Measurements from ENCODE around the gene GET4. TPM values are rescaled to one million over a fixed set of nuclear protein-coding genes. Genes with fewer than 3 reads are reported as not detected.
A peak's percentile ranks its signal among the peaks of the same experiment; 100 is the strongest.

GET4 gene
- total RNA-seq, 2 donors from 2014 or later: 45.1 to 46.0 TPM

DNA sequence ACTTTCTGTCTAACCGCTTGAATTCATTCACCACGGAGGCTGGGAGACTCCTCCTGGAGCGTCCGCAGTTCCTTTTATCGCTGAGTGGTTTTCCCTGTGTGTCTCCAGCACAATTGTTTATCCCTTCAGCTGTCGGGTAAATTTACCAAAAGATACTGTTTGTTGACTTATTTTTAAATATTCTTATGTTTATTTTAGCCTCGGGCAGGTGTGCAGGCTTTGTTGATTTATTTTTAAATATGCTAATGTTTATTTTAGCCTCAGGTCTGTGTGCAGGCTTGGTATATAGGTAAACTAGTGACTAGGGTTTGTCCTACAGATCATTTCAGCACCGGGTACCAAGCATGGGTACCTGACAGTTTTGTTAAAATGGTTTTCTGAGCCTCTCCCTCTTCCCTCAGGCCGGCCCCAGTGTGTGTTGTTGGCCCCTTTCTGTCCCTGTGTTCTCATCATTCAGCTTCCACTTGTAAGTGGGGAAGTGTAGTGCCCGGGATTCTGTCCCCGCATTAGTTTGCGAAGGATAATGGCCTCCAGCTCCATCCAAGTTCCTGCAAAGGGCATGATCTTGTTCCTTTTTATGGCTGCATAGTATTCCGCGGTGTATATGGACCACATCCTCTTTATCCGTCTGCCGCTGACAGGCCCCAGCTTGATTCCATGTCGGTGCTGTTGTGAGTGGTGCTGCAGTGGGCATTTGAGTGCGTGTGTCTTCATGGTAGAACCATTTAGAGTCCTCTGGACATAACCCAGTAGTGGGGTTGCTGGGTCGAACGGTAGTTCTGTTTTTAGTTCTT, 5.3 kb downstream of the GET4 start:
- DNase-seq (no peak), ATAC-seq (no peak)
- intact Hi-C loops (cut with DNase I, micrococcal nuclease): no loop called here

DNA sequence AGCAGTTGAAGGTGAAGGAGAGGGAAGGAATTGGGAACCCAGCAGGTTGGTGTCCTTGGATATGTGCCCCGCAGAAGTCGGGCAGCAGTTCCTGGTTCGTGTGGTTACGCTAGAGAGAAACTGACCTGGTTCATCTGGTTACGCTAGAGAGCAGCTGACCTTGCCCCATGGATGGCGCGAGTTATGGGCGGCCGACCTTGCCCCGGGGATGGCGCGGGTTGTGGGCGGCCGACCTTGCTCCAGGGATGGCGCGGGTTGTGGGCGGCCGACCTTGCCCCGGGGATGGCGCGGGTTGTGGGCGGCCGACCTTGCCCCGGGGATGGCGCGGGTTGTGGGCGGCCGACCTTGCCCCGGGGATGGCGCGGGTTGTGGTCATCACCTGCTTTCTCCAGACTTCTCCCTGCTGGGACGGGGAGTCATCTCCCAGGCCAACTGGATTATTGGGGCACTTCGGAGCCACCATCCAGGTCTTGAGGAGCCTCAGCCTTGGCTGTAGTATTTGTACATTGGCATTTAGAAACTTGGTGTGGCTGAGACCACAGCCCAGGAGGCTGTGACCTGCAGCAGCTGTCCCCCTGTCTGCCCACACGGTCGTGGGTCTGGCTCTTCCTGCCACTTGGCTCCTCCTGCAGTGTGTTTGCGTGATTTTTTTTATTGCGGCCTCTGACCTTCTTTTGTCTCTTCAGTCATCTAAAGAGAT, 6.1 kb downstream of the GET4 start:
- intact Hi-C loops (cut with DNase I, micrococcal nuclease): no loop called here
- ATAC-seq (no peak), DNase-seq (no peak)

DNA sequence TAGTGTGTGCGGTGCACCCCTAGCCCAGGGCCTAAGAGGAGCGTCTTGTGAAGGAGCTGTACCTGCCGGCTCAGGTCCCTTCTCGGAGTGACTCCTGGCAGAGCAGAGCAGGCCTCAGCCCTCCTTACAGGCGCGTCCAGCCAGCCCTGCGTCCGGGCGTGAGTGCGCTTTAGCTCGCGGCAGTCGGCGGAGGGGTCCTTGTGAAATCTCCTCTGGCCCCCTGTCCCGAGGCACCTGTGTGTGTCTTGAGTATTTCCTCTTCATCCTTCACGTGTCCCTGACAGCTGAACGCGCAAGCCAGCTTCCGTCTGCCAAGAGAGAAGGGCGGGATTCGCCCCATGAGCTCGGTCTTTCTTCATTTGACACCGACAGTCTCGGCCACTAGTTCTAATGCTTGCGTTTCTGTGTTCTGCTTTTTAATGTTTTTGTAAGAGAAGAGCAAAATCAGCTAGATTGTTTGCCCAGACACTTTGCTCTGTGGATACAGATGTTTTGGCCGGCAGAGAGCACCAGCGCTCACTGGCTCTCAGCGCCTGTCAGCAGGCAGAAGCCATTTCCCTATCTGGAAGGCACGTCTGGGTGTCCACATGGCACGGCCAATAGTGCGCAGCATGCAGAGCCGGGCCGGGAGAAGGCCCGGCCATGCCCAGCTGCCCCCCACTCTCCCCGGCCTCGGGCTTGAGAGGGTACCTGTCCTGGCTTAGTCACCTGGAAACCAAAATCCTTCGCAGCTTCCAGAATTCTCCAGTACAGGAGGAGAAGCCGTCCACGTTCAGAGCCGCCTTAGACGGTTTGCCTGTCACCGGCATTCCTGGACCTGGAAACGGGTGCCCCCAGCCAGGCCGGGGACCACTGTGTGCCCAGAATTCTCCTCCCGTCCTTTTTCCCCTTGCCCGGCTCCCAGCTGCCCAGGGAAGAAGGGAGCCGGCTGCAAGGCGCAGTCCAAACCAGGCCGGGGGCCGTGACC, 7.0 kb downstream of the GET4 start:
- intact Hi-C loops (cut with DNase I, micrococcal nuclease): no loop called here
- DNase-seq (no peak), ATAC-seq (no peak)

DNA sequence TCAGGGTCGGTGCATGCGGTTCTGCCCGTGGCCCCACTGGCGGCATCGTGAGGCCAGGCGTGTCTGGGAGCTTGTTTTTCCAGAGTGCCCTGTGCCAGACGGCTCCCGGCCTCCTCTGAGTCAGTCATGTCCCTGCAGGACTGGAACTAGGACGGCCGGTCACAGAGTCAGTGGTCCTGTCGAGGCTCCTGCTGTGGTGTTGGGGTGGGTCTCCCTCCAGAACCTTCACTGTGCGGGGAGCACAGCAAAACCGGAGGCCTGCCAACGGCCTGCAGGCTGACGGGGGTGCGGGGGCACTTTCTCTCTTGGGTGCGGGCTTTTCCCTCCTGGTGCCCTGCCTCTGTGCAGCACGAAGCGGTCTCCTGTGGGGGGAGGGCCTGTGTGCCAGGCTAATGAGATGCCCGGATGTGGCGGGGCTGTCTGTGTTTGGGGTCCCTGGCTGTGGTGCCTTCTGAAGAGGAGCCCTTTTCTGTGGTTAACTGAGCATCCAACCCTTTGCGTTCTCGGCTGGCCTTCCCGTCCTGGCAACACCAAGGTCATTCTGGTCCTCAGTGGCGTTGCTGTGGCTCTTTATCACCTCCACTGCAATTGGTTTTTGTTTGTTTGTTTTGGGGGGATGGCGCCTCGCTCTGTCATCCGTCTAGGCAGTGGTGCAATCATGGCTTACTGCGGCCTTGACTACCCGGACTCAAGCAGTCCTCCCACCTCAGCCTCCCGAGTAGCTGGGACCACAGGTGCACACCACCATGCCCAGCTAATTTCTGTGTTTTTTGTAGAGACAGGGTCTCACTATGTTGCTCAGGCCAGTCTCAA, 8.0 kb downstream of the GET4 start:
- ATAC-seq (no peak), DNase-seq (no peak)
- intact Hi-C loops (cut with DNase I, micrococcal nuclease): no loop called here

DNA sequence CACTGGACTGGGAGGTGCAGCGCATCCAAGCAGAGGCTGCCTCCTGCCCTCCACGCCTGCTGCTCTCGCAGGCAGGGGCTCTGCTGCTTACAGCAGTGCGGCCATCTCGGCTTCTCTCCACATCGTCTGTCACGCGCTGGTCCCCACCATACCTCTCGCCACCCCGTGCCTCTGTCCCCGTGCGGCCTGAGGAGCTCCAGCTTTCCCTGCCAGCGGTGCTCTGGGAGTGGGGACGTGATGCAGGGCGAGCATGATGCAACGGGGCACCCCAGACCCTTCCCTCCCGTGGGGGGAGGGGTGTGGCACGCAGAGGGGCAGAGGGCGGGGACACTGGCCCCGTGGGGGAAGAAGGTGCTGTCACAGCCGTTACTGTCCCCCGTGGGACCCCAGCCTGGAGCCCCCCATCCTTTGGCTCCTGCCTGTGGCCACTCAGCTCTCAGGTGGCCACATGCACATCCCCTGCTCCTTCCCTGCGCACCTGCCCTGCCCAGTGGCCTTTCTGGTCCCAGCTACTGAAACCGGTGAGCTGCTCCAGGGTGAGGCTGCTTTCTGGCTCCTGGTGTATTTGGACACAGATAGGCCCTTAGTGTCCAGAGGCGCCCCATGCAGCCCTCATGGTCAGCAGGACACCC, 9.0 kb downstream of the GET4 start:
- ATAC-seq (no peak), DNase-seq (no peak)
- intact Hi-C loops (cut with DNase I, micrococcal nuclease): no loop called here

DNA sequence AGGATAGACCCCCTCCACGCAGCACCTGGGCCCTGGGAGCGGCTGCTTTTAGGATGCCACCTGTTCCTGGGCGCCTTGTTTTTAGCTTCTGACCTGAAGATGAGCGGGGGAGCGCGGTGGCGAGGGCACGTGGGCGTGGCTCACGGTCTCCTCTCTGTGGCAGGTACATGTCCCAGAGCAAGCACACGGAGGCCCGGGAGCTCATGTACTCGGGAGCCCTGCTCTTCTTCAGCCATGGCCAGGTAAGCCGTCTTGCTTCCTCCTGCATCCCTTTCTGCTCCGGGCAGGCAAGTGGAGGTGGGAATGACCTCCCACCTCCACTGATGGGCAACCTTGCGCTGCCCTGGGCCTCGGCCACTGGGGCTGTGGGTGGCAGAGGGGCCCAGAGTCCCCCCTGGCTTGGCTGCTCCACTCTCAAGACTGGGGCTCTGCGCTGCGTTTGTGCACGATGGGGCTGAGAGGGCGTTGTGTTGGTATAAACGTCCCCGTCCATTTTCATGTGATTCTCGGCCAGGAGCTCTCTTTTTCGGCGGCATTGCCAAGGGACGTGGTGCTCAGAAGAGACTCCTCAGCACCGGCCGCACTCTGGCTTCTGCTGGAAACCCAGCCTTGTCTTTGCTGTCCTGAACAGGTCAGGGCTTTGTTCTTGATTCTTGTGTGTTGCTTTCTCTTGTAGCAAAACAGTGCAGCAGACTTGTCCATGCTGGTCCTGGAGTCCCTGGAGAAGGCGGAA, 9.7 kb downstream of the GET4 start:
- intact Hi-C loops (cut with DNase I, micrococcal nuclease): no loop called here
- ATAC-seq (no peak), DNase-seq (no peak)

GRCh38 chr7:886626-887487, 10.5 kb downstream of the GET4 start:
- intact Hi-C loops (cut with DNase I, micrococcal nuclease): no loop called here
- ATAC-seq: no peak
- DNase-seq: no peak

- DNase-seq: no peak
- no peak for ATAC-seq
- intact Hi-C loops (cut with DNase I, micrococcal nuclease): no loop called here
Measured at GRCh38 chr7:887488-887820, 11.1 kb downstream of the GET4 start.

DNA sequence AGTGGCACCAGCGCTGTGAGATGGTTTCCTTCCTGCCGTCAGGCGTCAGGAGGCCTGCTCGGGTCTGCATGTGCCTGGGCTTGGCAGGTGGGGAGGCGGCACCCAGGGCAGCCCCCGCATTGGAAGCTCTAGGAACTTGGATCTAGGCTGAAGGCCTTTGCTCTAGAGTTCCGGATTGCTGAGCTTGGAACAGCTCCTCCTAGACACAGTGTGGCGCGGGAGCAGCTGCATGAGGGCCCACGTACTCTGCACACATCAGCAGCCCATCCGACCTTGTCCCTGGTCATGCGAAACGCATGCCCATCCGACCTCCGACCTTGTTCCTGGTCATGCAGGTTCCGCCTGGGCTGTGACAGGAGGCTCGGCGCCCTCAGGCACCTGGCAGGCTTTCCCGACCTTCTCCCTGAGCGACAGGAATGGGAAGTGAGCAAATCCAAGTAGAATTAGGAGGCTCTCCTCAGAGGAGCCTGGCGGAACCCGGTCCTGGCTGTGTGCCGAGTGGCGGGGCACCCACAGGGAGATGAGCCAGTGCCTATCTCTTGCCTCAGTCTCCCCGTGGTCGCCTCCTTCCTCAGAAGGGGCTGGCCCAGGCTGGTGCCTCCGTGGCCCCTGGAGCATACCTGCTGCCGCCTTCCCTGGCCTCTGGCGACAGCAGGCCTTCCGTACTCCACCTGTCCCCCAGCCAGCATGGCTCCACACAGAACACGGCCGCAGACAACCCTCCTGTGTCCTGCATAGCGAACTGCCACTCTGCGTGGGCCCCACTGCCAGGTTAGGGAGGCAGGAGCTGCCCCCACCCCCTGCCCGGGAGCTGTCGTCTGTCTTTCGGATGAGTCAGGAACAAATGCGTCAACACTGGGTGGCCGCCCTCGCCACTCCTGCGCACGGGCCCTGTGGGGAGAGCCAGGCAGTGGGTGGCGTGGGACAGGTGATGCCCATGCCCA, 12.0 kb downstream of the GET4 start:
- ATAC-seq (no peak), DNase-seq (no peak)
- intact Hi-C loops (cut with DNase I, micrococcal nuclease): no loop called here

DNA sequence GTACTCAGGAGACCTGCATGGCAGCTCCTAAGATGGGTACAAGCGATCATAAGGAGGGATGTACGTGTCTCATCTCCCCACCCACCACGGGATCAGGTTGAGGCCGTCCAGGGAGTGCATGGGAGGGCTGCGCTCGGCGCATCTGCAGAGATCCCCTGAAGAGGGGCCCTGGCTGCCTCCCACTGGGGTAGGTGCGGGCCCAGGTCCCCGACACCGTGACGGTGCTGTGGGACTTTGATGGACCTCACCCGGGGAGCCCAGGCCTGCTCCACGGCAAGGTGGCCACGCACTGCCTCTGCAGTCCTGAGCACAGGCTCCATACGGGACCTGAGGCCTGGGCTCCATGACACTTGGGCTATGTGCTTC, 12.7 kb downstream of the GET4 start:
- DNase-seq: no peak
- intact Hi-C loops (cut with DNase I, micrococcal nuclease): no loop called here
- ATAC-seq: no peak

DNA sequence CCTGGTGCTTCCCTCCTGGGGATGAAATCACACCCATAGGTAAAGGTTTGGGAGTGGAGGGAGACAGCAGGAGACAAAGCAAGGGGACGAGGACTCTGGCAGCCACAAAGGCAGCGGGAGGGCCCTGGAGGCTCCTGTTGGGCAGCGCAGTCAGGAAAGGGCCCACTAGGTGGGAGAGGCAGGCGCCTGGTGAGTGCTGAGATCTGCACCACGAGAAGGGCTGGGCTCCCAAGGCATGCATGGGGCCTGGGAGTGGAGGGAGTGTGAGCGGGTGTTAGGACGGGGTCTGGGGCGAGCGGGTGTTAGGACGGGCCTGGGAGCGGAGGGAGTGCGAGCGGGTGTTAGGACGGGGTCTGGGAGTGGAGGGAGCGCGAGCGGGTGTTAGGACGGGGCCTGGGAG, 13.0 kb downstream of the GET4 start:
- no peak for DNase-seq
- intact Hi-C loops (cut with DNase I, micrococcal nuclease): no loop called here
- no peak for ATAC-seq

GRCh38 chr7:890868-891267, 14.5 kb downstream of the GET4 start:
- no peak for DNase-seq
- intact Hi-C loops (cut with DNase I, micrococcal nuclease): no loop called here
- no peak for ATAC-seq

DNA sequence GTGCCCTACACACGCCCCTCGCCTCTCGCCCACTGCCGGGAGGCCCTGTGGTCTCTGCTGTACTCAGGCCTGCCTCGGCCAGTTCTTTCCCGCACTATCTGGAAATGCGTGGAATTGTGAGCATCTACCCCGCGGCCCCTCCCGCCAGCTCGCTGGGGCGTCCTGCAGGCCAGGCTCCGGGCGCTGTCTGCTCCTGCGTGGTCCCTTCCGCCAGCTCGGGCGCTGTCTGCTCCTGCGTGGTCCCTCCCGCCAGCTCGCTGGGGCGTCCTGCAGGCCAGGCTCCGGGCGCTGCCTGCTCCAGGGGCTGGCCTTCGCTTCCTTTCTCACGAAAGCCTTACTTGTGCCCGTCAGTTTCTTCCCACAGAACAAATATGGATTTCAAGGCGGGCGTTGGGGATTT, 14.9 kb downstream of the GET4 start:
- DNase-seq (no peak), ATAC-seq (no peak)
- intact Hi-C loops (cut with DNase I, micrococcal nuclease): no loop called here

DNA sequence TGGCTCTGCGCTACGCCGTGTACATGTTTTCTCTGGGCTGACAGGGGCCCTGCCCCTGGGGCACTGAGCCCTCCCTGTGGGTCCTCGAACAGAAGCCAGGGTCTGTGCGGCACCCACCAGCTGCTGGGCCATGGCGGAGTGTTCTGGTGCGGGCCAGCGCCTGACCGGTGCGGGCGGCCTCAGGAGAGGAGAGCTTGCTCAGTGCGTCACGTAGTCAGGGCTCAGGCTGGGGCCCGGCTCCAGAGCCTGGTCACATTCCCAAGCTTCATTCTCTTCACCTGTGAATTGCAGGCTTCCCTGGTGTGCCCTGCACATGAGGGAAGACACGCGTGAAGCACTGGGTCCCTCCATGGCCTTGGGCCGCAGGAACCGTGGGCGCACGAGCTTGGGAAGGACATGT, 15.5 kb downstream of the GET4 start:
- ATAC-seq (no peak), DNase-seq (no peak)
- intact Hi-C loops (cut with DNase I, micrococcal nuclease): no loop called here

- ATAC-seq (peak; percentile 8), DNase-seq (no peak)
- intact Hi-C loops (cut with DNase I, micrococcal nuclease): no loop called here
Measured at GRCh38 chr7:892648-893593, 16.6 kb downstream of the GET4 start.

Data from left colon (tissue), 2 donors.